ENCODE measurements around the gene ESR1. TPM values are rescaled to one million over a fixed set of nuclear protein-coding genes. Genes with fewer than 3 reads are reported as not detected.

ESR1 gene
- total and polyA plus RNA-seq, 2 donors (not counting 1 experiment from before 2014, with no cell fraction given) = 0.06 to 0.50 TPM

GRCh38 chr6:152068622-152069261, 261.3 kb downstream of the ESR1 start:
- peak in 1 of 2 donors; percentile 17 for DNase-seq (ENCODE audit: low read depth in 2 of 2)
- H2AFZ ChIP-seq (ENCODE audit: low read length) = no peak overlapping the region
- no peaks in the 10 kb centered on the region for H3K79me2 ChIP-seq (ENCODE audit: control insufficient read depth, insufficient read depth, low read length)
- H3K9ac ChIP-seq (ENCODE audit: insufficient read depth, low read length) = no peak overlapping the region
- no peaks in the 10 kb centered on the region for H4K20me1 ChIP-seq (ENCODE audit: control insufficient read depth, extremely low read depth, insufficient read depth, low read length)
- no peak overlapping the region for H3K4me3 ChIP-seq (replicated peaks in 1 of 4; ENCODE audit: control extremely low read depth in 1 of 4, insufficient read depth in 1 of 4, low read depth in 3 of 4, low read length in 4 of 4)
- no peak overlapping the region for H3K27ac ChIP-seq (ENCODE audit: insufficient read depth, low read length)
- H3K36me3 ChIP-seq (ENCODE audit: control insufficient read depth, insufficient read depth, low read length) = no peaks in the 10 kb centered on the region
- no peaks in the 10 kb centered on the region for H3K9me3 ChIP-seq (ENCODE audit: control insufficient read depth, insufficient read depth, low read depth, low read length)
- no peaks in the 10 kb centered on the region for H3K27me3 ChIP-seq (ENCODE audit: control insufficient read depth, insufficient read depth, low read length)
- no peaks in the 10 kb centered on the region for H3K4me1 ChIP-seq (ENCODE audit: control insufficient read depth, extremely low read depth, insufficient read depth, low read length)
- no peak overlapping the region for H3K4me2 ChIP-seq (ENCODE audit: extremely low read depth, insufficient read depth, low read length)
- TF ChIP-seq EZH2 (IDR thresholded peaks at IDR 0.05; ENCODE audit: low read length, missing control alignments) = no peak
- TF ChIP-seq, protein P1, sequence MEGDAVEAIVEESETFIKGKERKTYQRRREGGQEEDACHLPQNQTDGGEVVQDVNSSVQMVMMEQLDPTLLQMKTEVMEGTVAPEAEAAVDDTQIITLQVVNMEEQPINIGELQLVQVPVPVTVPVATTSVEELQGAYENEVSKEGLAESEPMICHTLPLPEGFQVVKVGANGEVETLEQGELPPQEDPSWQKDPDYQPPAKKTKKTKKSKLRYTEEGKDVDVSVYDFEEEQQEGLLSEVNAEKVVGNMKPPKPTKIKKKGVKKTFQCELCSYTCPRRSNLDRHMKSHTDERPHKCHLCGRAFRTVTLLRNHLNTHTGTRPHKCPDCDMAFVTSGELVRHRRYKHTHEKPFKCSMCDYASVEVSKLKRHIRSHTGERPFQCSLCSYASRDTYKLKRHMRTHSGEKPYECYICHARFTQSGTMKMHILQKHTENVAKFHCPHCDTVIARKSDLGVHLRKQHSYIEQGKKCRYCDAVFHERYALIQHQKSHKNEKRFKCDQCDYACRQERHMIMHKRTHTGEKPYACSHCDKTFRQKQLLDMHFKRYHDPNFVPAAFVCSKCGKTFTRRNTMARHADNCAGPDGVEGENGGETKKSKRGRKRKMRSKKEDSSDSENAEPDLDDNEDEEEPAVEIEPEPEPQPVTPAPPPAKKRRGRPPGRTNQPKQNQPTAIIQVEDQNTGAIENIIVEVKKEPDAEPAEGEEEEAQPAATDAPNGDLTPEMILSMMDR (conservative IDR thresholded peaks at IDR 0.05 in 1 of 2, IDR thresholded peaks at IDR 0.05 in 1 of 2; ENCODE audit: low read depth in 1 of 2, low read length in 2 of 2) = no peak

DNA sequence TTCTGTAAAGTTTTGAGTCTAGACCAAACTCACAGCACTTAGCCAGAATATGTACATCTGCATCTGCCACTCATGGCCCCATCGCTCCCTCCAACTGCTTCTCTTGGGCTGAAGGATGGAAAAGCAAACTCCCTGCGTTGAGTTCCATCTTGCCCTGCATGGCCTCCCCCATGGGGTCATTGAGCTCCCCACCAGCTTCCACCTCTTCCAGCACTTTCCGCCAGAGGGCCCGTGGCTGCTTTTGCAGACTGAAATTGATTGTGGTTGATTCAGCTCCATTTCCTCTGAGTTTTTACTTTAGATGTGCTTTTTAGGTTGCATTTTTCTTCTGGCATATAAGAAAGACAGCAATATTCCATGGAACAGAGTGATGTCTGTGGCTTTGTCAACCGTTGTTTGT, 263.1 kb downstream of the ESR1 start:
- no peaks in the 10 kb centered on the region for H3K27me3 ChIP-seq (ENCODE audit: control insufficient read depth, insufficient read depth, low read length)
- H4K20me1 ChIP-seq (ENCODE audit: control insufficient read depth, extremely low read depth, insufficient read depth, low read length) = no peaks in the 10 kb centered on the region
- no peak overlapping the region for H2AFZ ChIP-seq (ENCODE audit: low read length)
- TF ChIP-seq EZH2 (IDR thresholded peaks at IDR 0.05; ENCODE audit: low read length, missing control alignments) = no peak
- TF ChIP-seq, protein P1 (conservative IDR thresholded peaks at IDR 0.05 in 1 of 2, IDR thresholded peaks at IDR 0.05 in 1 of 2; ENCODE audit: low read depth in 1 of 2, low read length in 2 of 2) = peak in 1 of 2 donors; percentile 8
- DNase-seq (ENCODE audit: low read depth in 2 of 2) = no peak
- H3K4me2 ChIP-seq (ENCODE audit: extremely low read depth, insufficient read depth, low read length) = no peak overlapping the region
- H3K79me2 ChIP-seq (ENCODE audit: control insufficient read depth, insufficient read depth, low read length) = no peaks in the 10 kb centered on the region
- H3K9ac ChIP-seq (ENCODE audit: insufficient read depth, low read length) = no peak overlapping the region
- H3K9me3 ChIP-seq (ENCODE audit: control insufficient read depth, insufficient read depth, low read depth, low read length) = no peaks in the 10 kb centered on the region
- no peaks in the 10 kb centered on the region for H3K36me3 ChIP-seq (ENCODE audit: control insufficient read depth, insufficient read depth, low read length)
- no peak overlapping the region for H3K4me3 ChIP-seq (replicated peaks in 1 of 4; ENCODE audit: control extremely low read depth in 1 of 4, insufficient read depth in 1 of 4, low read depth in 3 of 4, low read length in 4 of 4)
- no peak overlapping the region for H3K27ac ChIP-seq (ENCODE audit: insufficient read depth, low read length)
- no peaks in the 10 kb centered on the region for H3K4me1 ChIP-seq (ENCODE audit: control insufficient read depth, extremely low read depth, insufficient read depth, low read length)

- no peak overlapping the region for H3K9ac ChIP-seq (ENCODE audit: insufficient read depth, low read length)
- no peak overlapping the region for H2AFZ ChIP-seq (ENCODE audit: low read length)
These were observed 263.8 kb downstream of the ESR1 start for GRCh38 chr6:152071318-152071717.

More at GRCh38 chr6:152071318-152071717, 263.8 kb downstream of the ESR1 start:
- H3K4me2 ChIP-seq (ENCODE audit: extremely low read depth, insufficient read depth, low read length) = no peak overlapping the region
- no peaks in the 10 kb centered on the region for H3K4me1 ChIP-seq (ENCODE audit: control insufficient read depth, extremely low read depth, insufficient read depth, low read length)
- no peaks in the 10 kb centered on the region for H3K36me3 ChIP-seq (ENCODE audit: control insufficient read depth, insufficient read depth, low read length)
- no peak for DNase-seq (ENCODE audit: low read depth in 2 of 2)
- H3K9me3 ChIP-seq (ENCODE audit: control insufficient read depth, insufficient read depth, low read depth, low read length) = no peaks in the 10 kb centered on the region
- H4K20me1 ChIP-seq (ENCODE audit: control insufficient read depth, extremely low read depth, insufficient read depth, low read length) = no peaks in the 10 kb centered on the region
- no peak overlapping the region for H3K27ac ChIP-seq (ENCODE audit: insufficient read depth, low read length)
- H3K79me2 ChIP-seq (ENCODE audit: control insufficient read depth, insufficient read depth, low read length) = no peaks in the 10 kb centered on the region
- no peak overlapping the region for H3K4me3 ChIP-seq (replicated peaks in 1 of 4; ENCODE audit: control extremely low read depth in 1 of 4, insufficient read depth in 1 of 4, low read depth in 3 of 4, low read length in 4 of 4)
- TF ChIP-seq, protein P1 (conservative IDR thresholded peaks at IDR 0.05 in 1 of 2, IDR thresholded peaks at IDR 0.05 in 1 of 2; ENCODE audit: low read depth in 1 of 2, low read length in 2 of 2) = no peak
- no peak for TF ChIP-seq EZH2 (IDR thresholded peaks at IDR 0.05; ENCODE audit: low read length, missing control alignments)
- H3K27me3 ChIP-seq (ENCODE audit: control insufficient read depth, insufficient read depth, low read length) = no peaks in the 10 kb centered on the region

Measured in fibroblast of lung (primary cell).